Motor neuron (in vitro differentiated cells): ENCODE data around the gene CXCR3. TPM values are rescaled to one million over a fixed set of nuclear protein-coding genes. Genes with fewer than 3 reads are reported as not detected.
"Not testable (repeated sequence)": the region's sequence is repeated elsewhere in the genome, so short reads cannot be mapped to it uniquely, and the experiment has no call there.

ENCODE experiments used
- ATAC-seq, 8 experiments: fragments of 200-7000 bp; cut with Tn5 transposase; replicated peaks in 6 of 8; 2 replicates each; pipeline ENCODE4 v1.8.0; 2021; ENCODE audit warnings: mild to moderate bottlenecking in 8 of 8, moderate library complexity in 8 of 8
- H3K27ac ChIP-seq, 2 donors: fragments of 250-450 bp; sonication (Bioruptor Pico); 2 replicates each; pipeline ENCODE4 v1.9.0; 2021; ENCODE audit warnings: antibody characterized with exemption in 2 of 2, mild to moderate bottlenecking in 2 of 2, moderate library complexity in 1 of 2
- H3K4me1 ChIP-seq, 2 donors: fragments of 250-450 bp; sonication (Bioruptor Pico); replicated peaks in 1 of 2; 2 replicates each; pipeline ENCODE4 v1.6.1; 2021; ENCODE audit warnings: antibody characterized with exemption in 2 of 2, mild to moderate bottlenecking in 2 of 2, moderate library complexity in 1 of 2
- H3K4me3 ChIP-seq, 5 donors: fragments of 250-450 bp; sonication (Bioruptor Pico); 2 replicates each; pipeline ENCODE4 v1.9.0; 2021; ENCODE audit warnings: antibody characterized with exemption in 5 of 5, mild to moderate bottlenecking in 5 of 5, moderate library complexity in 4 of 5
- WGBS, 10 experiments: fragments of 450-650 bp; shearing (Covaris generic); methylation state at CpG; one replicate each; pipeline ENCODE4 v1.0.0; 2022; 5-methylcytosine and 5-hydroxymethylcytosine counted together
- in situ Hi-C, 9 experiments: fragments of 400-800 bp; cut with MboI; loops; one replicate each; pipeline ENCODE4 v1.15.0; 2021; ENCODE audit warnings: low sequenced_read_pairs in 9 of 9, low pct_unique_long_range_greater_than_20kb in 2 of 9; ENCODE audit not compliant: unreplicated experiment in 9 of 9
- total RNA-seq, 8 experiments: library from RNA; unstranded; fragments of 300-600 nt; gene quantifications; 2 replicates each; pipeline versions ENCODE4 v1.2.3 to v1.2.4, GENCODE V29; 2022

CXCR3 gene
- total RNA-seq, 8 experiments from 2014 or later, result 0.05 to 1.4 (median 0.32) TPM; not detected in 2

- Histone ChIP-seq H3K4me3 (no peak overlapping the region), H3K4me1 (no peaks in the 10 kb centered on the region), H3K27ac (no peak overlapping the region)
- in situ Hi-C loops, result no loop called here
- WGBS, 10 experiments, result 42 to 75% methylated on average over 2 to 3 of the region's 4 CpGs; no CpG with 5 or more reads in 8 of the 10 experiments
- ATAC-seq, result no peak
These were observed 39.0 kb upstream of the CXCR3 start for GRCh38 chrX:71657267-71657666.

GRCh38 chrX:71653344-71653743 is 35.0 kb upstream of the CXCR3 start:
- Histone ChIP-seq H3K27ac (no peak overlapping the region), H3K4me1 (no peaks in the 10 kb centered on the region), H3K4me3 (no peak overlapping the region)
- in situ Hi-C loops, result no loop called here
- 80 to 89% methylated on average over 1 to 2 of the region's 2 CpGs; no CpG with 5 or more reads in 8 of the 10 experiments for WGBS, 10 experiments
- ATAC-seq, result no peak

GRCh38 chrX:71652405-71652804 is 34.1 kb upstream of the CXCR3 start:
- in situ Hi-C loops, result no loop called here
- H3K4me3 ChIP-seq, result no peak overlapping the region
- no peaks in the 10 kb centered on the region for H3K4me1 ChIP-seq
- peak in 4 of 8 experiments; percentile 23 to 57 (median 46) for ATAC-seq
- no peak overlapping the region for H3K27ac ChIP-seq
- 25 to 50% (median 40%) methylated on average over 2 of the region's 2 CpGs; no CpG with 5 or more reads in 7 of the 10 experiments for WGBS, 10 experiments

GRCh38 chrX:71650333-71650969 is 32.1 kb upstream of the CXCR3 start:
- in situ Hi-C loops, result no loop called here
- ATAC-seq, result peak in 1 of 8 experiments; percentile 54
- 17 to 100% (median 95%) methylated on average over 1 to 4 of the region's 4 CpGs; no CpG with 5 or more reads in 6 of the 10 experiments for WGBS, 10 experiments

GRCh38 chrX:71644406-71644805 is 26.1 kb upstream of the CXCR3 start:
- 0 to 100% (median 20%) methylated on average over 1 of the region's 6 CpGs; no CpG with 5 or more reads in 4 of the 10 experiments for WGBS, 10 experiments
- H3K27ac ChIP-seq, ATAC-seq, H3K4me1 ChIP-seq, H3K4me3 ChIP-seq, in situ Hi-C loops: not testable (repeated sequence)

More at GRCh38 chrX:71650333-71650969, 32.1 kb upstream of the CXCR3 start:
- Histone ChIP-seq H3K27ac (no peak overlapping the region), H3K4me1 (no peaks in the 10 kb centered on the region), H3K4me3 (no peak overlapping the region)

GRCh38 chrX:71640002-71640401 is 21.7 kb upstream of the CXCR3 start:
- H3K4me3 ChIP-seq, result no peak overlapping the region
- no peak overlapping the region for H3K27ac ChIP-seq
- ATAC-seq, result no peak
- in situ Hi-C loops, result no loop called here
- no peaks in the 10 kb centered on the region for H3K4me1 ChIP-seq
- 38 to 45% methylated on average over 2 to 4 of the region's 4 CpGs; no CpG with 5 or more reads in 8 of the 10 experiments for WGBS, 10 experiments

GRCh38 chrX:71638409-71638808 is 20.1 kb upstream of the CXCR3 start:
- no peak for ATAC-seq
- H3K4me3 ChIP-seq, result no peak overlapping the region
- 0 to 100% (median 67%) methylated on average over 1 to 4 of the region's 4 CpGs; no CpG with 5 or more reads in 5 of the 10 experiments for WGBS, 10 experiments
- in situ Hi-C loops, result no loop called here
- no peak overlapping the region for H3K27ac ChIP-seq
- H3K4me1 ChIP-seq, result no peaks in the 10 kb centered on the region

- in situ Hi-C loops, result no loop called here
- no peak overlapping the region for H3K27ac ChIP-seq
- no peaks in the 10 kb centered on the region for H3K4me1 ChIP-seq
- peak in 2 of 8 experiments; percentile 57 to 79 for ATAC-seq
- 0 to 100% (median 59%) methylated on average over 1 to 2 of the region's 4 CpGs; no CpG with 5 or more reads in 6 of the 10 experiments for WGBS, 10 experiments
- no peak overlapping the region for H3K4me3 ChIP-seq
These were observed 19.5 kb upstream of the CXCR3 start for GRCh38 chrX:71637848-71638247.

- Histone ChIP-seq H3K4me1 (no peaks in the 10 kb centered on the region), H3K27ac (no peak overlapping the region), H3K4me3 (no peak overlapping the region)
- in situ Hi-C loops, result no loop called here
- 17 to 100% (median 88%) methylated on average over 1 to 3 of the region's 3 CpGs; no CpG with 5 or more reads in 7 of the 10 experiments for WGBS, 10 experiments
- peak in 2 of 8 experiments; percentile 20 to 32 for ATAC-seq
These were observed 18.9 kb upstream of the CXCR3 start for GRCh38 chrX:71637253-71637618.

- Histone ChIP-seq H3K27ac (no peak overlapping the region), H3K4me1 (no peaks in the 10 kb centered on the region), H3K4me3 (no peak overlapping the region)
- ATAC-seq, result peak in 3 of 8 experiments; percentile 24 to 36 (median 29)
- in situ Hi-C loops, result no loop called here
- WGBS, 10 experiments, result 59 to 93% (median 67%) methylated on average over 2 to 6 of the region's 9 CpGs; no CpG with 5 or more reads in 6 of the 10 experiments
These were observed 18.3 kb upstream of the CXCR3 start for GRCh38 chrX:71636438-71637252.

GRCh38 chrX:71634366-71634765 is 16.1 kb upstream of the CXCR3 start:
- in situ Hi-C loops, result no loop called here
- ATAC-seq, result no peak
- 50 to 100% (median 58%) methylated on average over 1 to 4 of the region's 6 CpGs; no CpG with 5 or more reads in 7 of the 10 experiments for WGBS, 10 experiments
- H3K27ac ChIP-seq, result no peak overlapping the region
- H3K4me3 ChIP-seq, result no peak overlapping the region
- no peaks in the 10 kb centered on the region for H3K4me1 ChIP-seq

GRCh38 chrX:71632923-71633657 is 14.8 kb upstream of the CXCR3 start:
- ATAC-seq, result no peak
- 34 to 100% (median 60%) methylated on average over 1 to 6 of the region's 10 CpGs; no CpG with 5 or more reads in 5 of the 10 experiments for WGBS, 10 experiments
- no peak overlapping the region for H3K4me3 ChIP-seq
- H3K27ac ChIP-seq, result no peak overlapping the region
- in situ Hi-C loops, result no loop called here
- no peaks in the 10 kb centered on the region for H3K4me1 ChIP-seq

- WGBS, 10 experiments, result 55 to 100% methylated on average over 1 to 2 of the region's 2 CpGs; no CpG with 5 or more reads in 8 of the 10 experiments
- ATAC-seq, result no peak
These were observed 11.2 kb upstream of the CXCR3 start for GRCh38 chrX:71629467-71629866.

More at GRCh38 chrX:71629467-71629866, 11.2 kb upstream of the CXCR3 start:
- H3K4me3 ChIP-seq, result no peak overlapping the region
- H3K4me1 ChIP-seq, result no peaks in the 10 kb centered on the region
- no peak overlapping the region for H3K27ac ChIP-seq
- in situ Hi-C loops, result no loop called here
